ENCODE data around the gene MUC4.
"Not testable (repeated sequence)": the region's sequence is repeated elsewhere in the genome, so short reads cannot be mapped to it uniquely, and the experiment has no call there.

MUC4 gene

DNA sequence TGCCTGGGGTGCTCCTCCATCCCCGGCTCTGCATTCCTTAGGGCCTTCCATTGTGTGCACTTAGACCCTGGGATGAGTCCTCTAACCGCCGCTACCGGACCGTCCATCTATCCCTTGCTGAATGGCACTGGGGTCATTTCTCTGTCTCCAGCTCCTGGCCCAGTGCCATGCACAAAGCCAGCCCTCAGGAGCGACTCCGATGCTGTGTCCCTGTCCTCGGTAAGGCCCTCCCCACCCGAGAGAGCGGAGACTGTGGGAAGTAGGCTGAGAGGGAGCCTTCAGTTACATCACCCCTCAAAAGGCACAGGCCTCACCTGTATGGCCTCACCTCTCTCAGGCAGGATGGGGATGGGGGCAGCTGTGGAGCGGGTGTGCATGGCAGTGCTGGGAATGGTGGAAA lies 33.8 kb downstream of the MUC4 start:
- DNase-seq: no peak

DNA sequence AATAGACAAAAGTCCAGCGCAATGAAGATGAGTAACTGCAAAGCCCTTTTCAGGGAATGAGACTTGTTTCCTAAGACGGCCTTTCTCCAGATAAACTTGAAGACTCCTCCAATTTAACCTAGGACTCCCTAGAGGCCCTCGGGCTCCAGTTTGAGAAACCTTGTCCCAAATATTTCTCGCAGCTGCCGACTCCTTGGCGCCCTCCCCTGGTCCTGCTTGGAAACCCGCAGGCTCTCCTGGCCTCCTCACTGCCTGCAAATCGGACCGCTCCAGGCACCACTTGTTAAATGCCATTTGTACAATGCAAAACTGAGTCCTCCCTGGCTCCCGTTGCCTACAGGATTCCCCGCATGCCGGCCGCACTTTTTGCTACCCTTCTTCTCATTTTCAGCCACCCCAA lies 36.8 kb downstream of the MUC4 start:
- no peak for DNase-seq

DNA sequence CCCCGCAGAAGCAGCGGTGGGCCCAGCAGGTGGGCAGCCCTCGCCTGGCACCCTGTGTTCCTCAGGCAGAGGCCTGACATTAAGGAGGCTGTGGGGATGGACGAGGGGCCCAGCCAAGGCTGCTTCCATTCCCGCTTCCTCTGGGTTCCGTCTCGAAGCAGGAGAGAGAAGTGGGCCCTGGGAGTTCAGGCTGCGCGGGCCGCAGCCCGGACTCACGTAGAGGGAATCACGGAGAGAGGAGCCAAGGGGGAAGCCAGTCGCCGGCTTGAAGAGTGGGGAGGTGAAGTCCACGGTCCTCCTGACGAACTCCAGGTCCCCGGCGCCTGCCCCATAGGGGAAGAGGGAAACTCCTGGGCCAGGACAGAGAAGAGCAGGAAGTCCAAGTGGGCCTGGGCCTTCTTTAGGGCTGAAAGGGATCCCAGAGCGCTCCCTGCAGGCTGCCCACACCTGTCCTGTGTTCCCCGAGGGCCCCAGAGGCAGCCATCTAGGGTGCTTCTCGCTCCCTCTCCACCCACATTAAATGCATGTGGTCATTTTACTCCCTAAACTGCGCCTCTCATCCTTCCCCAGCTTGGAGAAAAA lies 37.7 kb downstream of the MUC4 start:
- no peak for DNase-seq

DNA sequence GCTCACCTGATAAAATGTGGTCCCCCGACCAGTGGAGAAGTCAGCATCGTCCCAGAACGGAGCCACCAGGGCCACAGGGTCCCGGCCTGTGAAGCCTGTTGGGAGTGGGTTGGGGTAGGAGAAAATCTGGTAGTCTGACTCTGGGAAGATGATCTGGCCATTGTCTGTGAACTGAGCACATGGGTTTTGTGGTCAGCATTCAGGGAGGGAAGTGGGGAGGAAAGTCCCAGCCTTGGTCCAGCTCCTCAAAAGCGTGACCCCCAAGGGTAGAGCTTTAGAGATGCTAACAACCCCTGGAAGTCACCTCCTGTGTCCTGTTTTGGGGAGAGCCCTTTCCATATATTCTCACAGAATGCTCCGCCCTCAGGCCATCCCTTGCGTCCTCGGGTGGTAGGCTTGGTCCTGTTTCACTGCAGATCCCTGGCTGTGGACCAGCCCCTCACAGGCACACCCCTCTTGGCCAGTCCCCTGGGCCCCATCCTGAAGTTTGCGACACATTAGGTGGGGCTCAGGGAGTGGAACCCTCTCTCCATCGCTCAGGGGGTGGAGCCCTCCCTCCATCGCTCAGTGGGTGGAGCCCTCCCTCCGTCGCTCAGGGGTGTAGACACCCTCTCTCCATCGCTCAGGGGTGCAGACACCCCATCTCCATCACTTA lies 40.0 kb downstream of the MUC4 start:
- no peak for DNase-seq

DNA sequence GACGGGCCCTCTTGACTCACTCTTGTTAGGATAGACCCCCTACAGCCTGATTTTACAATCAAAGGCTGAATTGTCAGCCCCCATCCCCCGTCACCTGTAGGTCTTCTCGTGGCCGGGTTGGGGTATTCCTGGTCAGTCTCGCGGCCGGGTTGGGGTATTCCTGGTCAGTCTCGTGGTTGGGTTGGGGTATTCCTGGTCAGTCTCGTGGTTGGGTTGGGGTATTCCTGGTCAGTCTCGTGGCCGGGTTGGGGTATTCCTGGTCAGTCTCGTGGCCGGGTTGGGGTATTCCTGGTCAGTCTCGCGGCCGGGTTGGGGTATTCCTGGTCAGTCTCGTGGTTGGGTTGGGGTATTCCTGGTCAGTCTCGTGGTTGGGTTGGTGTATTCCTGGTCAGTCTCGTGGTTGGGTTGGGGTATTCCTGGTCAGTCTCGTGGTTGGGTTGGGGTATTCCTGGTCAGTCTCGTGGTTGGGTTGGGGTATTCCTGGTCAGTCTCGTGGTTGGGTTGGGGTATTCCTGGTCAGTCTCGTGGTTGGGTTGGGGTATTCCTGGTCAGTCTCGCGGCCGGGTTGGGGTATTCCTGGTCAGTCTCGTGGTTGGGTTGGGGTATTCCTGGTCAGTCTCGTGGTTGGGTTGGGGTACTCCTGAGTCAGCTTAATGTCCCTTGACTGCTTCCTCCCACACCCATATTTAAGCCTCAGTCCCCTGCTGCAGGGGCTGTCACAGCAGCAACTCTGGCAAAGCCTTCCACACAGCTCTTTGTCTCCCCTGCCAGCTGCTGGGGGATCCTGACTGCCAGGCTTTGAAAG lies 40.7 kb downstream of the MUC4 start:
- DNase-seq: not testable (repeated sequence)

DNA sequence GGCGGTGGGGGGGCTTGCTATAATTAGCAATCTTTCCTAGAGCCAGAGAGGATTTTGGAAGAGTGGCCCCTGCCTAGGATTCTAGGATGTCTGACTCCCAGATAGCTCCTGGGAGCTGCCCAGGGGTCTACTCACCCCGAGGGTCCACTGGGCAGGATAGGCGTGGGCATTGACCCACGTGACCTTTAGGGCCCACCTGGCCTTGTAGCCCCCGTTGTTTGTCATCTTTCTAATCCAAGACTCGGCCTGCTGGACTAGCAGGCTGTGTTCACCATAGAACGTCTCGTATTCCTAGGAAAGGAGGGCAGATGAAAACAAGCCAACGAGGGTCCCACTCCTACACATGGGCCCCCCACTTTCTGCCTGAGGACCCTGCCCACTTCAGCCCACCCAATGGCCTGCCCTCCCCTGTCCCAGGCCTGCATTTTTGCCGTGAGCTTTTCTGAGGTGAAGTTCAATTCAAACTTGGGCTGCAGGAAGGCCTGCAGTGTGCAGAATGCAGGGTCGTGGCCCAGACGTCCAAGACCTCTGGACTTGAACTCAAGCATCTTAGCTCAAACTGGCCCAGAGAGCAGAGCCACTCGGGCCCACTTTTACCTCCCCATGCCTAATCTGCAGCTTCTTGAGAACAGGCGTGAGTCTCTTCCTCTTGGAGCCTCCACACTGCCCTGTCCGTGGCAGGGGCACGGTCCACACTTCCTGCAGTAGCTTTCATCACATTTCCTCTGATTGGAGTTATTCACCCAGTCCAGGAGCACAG lies 41.5 kb downstream of the MUC4 start:
- no peak for DNase-seq

DNA sequence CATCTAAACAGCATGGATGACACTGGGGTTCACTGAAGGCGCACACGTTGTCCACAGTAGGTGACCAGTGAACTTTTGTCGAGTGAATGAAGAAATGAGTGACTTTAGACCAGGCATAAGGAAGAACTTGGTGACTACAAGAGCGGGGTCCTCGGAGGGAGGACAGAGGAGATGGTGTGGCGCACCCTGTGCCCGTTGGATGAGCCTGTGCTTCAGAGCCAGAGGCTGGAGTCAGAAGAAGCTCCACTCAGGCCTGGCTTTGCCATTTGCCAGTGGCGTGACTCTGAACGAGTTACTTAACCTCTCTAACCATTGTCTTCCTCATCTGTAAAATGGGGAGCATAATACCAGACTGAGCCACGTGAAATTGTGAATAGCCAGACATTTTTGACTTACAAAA lies 42.2 kb downstream of the MUC4 start:
- no peak for DNase-seq

DNA sequence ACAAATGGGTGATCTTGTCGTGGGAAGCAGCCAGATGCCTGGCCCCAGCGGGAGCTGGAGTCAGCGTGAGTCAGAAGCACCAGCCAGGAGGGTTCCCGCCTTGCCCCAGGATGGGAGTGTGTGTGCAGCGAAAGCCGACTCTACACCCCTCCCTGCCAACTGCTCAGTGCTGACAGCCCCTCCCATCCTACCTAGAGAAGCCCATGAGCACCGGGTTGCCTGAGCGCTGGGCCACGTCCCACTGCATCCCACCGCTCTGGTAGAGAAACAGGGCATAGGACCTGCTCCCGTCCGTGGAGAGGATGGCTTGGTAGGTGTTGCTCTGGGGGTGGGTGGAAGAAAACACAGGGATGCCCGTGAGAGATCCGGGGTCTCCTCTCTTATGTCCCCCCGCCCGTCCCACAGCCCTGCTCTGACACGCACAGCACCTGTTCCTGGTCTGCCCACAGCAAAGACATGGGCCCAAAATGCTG lies 42.9 kb downstream of the MUC4 start:
- DNase-seq: no peak

DNA sequence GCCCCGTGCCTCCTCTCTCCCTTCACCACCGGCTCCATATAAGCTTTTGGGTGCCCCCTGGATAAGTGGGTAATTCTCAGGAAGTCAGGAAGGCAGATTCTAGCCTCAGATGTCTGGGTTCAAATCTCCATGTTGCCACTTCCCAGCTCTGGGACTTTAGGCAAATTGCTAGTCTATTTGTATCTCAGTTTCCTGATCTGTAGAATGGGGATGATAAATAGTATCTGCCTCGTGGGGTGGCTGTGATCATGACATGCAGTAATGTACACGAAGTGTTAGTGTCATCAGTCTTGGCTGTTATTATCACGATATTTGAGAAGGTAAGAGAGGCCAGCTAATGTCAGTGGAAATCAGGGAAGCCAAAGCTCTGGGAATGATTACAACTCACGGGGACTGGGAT lies 43.3 kb downstream of the MUC4 start:
- no peak for DNase-seq

DNA sequence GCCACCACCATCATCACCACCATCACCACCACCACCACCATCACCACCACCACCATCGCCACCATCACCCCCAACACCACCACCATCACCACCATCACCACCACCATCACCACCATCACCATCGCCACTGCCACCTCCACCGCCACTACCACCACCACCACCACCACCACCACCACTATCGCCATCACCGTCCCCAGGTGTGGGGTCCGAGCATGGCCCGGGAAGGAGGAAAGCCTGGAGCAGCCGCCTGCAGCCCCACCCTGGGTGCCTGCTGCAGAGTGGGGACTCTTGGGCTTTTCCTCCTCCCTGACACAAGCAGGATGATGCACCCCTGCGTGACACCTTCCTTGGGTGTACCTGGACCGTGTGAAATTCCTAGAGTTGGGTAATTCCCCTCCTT lies 43.9 kb downstream of the MUC4 start:
- DNase-seq: no peak

DNA sequence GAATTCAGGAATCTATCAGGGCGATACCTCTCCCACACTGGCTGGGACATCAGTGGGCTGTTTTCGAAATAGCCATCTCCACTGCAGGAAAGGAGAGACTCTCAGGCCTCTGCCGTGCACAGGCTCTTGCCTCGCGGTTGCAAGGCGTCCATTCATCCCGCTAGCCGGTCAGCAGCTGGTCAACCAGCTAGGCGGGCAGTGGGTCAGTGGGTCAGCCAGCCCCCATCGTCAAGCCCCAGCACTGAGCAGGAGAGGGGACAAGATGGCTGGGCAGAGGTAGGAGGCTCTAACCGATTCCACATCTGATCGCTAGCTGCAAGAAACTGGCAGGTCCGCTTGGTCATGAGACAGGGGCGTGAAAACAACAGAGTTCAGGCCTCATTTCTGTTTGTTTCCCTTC lies 45.1 kb downstream of the MUC4 start:
- no peak for DNase-seq

DNA sequence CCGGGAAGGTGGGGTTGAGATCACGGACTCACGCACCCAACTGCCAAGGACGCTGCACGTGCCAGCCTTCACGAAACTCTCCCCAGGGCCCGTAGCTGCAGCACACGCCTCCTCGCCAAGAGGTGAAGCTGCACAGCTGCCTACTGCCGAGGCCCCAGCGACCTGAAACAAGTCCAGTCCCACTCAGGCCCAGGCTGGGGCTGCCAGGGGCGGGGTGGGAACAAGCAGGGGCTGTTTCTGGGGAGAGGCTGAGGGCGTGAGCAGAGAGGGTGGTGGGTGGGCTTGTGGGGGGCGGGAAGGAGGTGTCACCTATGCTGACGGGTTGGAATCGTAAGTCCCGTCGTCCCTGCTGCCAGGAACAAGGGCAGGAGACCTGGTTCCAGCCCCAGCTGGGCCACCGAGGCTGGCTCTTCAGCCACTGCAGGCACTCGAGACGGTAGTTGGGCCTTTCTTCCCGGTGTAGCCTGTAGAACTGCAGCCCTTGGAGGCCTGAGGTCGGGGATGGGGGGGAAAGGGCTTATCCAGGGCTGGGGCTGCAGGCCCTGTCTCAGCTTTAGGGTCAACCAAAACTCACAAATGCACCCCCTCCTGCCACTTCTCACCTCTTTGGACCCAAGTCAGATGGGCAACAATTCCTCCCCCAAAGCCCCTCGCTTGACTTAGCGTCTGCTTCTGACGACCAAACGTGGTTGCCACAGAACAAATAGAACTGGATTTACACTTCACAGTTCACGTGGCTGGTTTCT lies 46.6 kb downstream of the MUC4 start:
- no peak for DNase-seq

DNA sequence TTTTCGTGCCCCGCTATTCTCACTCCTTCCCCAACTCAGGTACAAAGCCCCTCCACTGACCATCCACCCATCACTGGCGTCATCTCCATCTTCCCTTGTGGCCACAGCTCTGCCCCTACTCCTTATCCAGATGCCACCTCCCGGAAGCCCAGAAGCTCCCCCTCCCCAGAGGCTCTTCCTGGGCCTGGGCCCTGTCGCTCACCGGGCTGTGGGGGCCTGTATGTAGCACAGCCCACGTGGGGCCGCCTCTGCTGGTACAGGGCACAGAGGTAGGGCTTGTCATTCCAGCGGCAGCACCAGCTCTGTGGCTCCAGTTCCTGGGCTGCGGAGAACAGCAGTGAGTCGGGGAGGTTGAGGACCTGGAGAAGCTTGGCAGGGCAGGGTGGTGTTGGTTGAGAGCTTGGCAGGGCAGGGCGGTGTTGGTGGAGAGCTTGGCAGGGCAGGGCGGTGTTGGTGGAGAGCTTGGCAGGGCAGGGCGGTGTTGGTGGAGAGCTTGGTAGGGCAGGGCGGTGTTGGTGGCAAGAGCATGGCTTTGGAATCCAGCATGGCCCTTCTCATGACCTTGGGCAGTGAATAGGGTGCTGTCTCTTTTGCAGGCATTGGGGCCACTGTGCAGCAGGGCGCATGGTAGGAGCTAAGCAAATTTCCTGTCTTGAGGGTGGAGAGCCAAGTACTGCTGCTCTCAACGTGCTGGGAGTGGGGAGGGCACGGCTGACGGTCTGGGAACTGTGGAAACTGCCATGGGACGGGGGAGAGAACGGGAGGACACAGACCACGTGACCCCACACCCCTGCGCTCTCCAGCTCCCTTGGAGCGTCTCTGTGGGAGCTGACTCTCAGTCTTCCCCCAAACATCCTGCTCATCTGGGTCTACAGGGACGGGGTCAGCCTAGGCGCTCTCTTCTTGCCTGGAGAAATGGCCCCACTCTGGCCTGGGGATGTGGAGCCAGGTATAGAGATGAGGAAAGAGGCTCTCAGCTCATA lies 47.6 kb downstream of the MUC4 start:
- no peak for DNase-seq

DNA sequence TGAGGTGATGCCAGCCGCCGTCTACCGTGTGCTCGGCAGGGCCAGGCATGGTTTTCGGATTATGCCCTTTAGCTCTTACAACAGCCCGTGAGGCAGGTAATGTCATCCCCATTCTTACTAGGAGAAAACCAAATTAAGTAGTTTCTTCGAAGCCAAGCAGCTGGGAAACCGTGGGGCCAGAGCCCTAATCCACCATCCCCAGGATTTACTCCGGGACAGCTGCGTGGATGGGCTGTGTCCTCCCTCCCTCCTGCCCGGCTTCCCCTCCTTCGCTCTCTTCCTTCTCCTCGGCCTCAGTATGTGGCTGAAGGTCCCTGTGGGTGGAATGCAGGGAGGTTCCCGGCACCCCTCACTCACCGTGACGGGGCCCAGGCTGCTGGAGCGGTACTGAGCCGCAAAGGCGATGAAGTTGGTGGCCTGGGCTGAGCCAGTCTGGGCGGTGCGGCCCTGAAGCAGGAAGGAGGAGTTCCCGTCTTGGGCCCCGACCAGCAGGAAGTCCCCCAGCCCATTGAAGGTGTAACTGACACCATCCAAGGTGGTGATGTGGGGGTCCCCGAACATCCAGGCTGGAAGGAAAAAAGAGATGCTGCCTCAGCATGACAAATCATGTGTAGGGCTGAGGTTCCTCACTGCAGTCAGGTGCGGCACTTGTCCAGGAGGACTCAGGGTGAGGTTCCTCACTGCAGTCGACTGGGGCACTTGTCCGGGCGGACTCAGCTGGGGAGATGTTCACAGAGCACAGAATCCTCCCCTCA lies 48.5 kb downstream of the MUC4 start:
- DNase-seq: no peak

DNA sequence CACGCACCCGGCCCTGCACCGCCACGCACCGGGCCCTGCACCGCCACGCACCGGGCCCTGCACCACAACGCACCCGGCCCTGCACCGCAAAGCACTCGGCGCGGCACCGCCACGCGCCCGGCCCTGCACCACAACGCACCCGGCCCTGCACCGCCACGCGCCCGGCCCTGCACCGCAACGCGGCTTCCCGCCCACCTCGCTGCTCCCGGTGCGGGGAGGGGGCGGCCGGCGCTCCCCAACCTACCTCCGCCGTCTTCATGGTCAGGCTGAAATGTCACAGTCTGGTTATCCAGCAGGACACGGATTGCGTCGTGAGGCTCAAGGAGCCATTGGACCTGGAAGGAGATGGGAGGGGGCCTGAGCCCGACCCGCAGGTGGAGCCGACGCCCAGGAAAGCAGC lies 49.1 kb downstream of the MUC4 start:
- no peak for DNase-seq

DNA sequence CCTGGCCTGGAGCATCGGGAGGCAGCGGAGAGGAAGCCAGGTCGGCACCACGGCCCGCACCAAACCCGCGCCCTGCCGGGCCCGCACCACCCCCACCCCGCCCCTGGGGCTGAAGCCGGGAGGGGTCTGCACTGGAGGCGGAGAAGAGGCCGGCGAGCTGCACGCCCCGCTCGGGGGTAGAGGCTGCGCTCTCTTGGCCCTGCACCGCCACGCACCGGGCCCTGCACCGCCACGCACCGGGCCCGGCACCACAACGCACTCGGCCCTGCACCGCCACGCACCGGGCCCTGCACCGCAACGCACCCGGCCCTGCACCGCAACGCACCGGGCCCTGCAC lies 49.5 kb downstream of the MUC4 start:
- no peak for DNase-seq

DNA sequence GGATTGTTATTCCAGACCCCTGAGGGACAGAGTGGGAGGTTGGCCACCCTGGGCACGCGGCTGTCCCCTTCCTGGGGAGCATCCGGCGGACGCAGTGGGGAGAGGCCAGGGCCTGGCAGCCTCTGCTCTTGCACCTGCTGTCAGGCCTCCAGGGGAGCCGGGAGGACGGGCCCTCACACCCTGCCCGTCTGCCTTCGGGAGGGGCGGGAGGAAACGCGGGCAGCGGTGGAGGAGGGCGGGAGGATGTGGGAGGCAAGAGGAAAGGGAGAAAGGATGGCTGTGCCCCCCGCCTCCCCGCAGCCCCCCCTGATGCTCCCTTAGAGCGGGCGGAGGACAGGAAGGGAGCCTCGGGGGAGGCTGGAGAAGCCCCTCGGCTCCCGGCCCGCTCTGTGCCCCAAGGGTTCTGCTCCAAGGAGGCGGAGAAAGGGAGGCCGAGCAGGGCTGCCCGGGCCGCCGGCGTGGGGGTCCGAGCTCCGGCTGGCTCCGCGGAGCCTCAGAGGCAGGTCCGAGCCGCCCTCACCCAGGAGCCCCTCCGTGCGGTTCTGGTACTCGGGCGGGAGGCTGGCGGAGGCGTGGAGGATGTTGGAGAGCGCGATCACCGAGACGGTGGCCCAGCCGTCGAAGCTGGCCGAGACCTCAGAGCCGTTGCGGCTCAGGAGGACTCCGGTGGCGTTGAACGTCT lies 50.0 kb downstream of the MUC4 start:
- DNase-seq: no peak

DNA sequence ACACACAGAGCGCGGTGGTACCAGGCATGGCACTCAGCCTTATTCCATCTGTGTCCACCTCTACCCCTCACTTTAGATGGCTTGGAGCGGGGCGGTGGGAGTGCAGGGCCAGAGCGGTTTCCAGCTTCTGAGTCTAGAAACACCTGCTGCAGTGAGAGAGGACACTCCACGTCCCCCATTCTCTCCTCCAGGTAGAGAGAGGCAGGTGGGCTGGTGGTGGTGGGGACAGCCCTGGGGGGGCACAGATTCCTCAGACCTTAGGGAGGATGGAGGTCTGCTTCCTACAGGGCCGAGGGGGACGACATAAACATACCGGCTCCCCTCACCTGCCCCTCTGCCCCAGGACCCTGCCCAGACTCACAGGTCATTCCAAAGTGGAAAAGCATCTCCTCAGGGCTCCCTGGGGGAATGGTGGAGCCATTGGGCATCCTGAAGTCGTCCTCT lies 50.6 kb downstream of the MUC4 start:
- DNase-seq: no peak

DNA sequence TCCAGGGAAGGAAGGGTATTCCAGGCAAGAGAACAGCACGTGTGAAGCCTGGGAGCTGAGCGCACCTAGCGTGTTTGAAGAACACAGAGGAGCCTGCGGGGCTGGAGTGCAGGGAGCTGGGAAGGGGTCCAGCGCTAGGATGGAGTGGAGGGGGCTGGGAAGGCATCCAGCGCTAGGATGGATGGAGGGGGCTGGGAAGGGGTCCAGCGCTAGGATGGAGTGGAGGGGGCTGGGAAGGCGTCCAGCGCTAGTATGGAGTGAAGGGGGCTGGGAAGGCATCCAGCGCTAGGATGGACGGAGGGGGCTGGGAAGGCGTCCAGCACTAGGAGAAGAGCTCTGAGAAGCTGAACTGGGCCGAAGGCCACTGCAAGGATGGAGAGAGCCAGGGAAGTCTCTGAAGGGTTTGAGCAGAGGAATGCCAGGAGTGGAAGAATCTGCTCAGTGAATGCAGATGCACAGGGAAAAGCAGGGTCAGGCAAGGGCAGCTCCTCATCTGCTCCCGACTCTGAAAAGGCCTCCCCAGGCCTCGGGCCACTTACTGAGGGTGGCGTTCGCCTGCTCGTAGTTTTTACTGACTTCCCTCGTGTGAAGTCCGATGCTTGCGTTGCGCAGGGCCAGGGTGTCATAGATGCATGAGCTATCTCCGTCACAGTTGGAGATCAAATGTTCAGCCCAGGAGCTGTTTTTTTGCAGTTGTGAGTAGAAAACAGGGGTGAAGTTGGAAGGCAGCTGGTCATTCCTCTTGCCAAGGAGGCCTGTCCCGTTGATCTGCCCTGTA lies 51.2 kb downstream of the MUC4 start:
- DNase-seq: no peak

Data from activated CD4-positive, CD25-positive, alpha-beta regulatory T cell (primary cell).